Ovary (tissue), 9 donors: ENCODE data around the gene PNPLA8. TPM values are rescaled to one million over a fixed set of nuclear protein-coding genes. Genes with fewer than 3 reads are reported as not detected.

Source experiments
- DNase-seq, 5 donors: peaks; one replicate each; pipeline ENCODE4 v3.0.0-alpha.2; 2019 to 2020
- H3K27ac ChIP-seq, 2 donors: fragments of 200-600 bp; one replicate each; pipeline versions ENCODE4 v1.5.1 to v1.8.0; 2019 to 2022
- H3K27me3 ChIP-seq: fragments of 200-600 bp; one replicate; pipeline ENCODE4 v1.8.0; 2022
- H3K36me3 ChIP-seq: fragments of 200-600 bp; sonication (generic); one replicate; pipeline ENCODE4 v1.5.1; 2019
- H3K4me1 ChIP-seq: one replicate; pipeline ENCODE4 v1.8.1; 2013; ENCODE audit warnings: mild to moderate bottlenecking, moderate library complexity; ENCODE audit not compliant: insufficient read depth
- H3K4me3 ChIP-seq: fragments of 200-600 bp; sonication (generic); one replicate; pipeline ENCODE4 v1.5.1; 2017
- H3K9me3 ChIP-seq, 2 donors: fragments of 200-600 bp in 1 of 2; sonication (generic) in 1 of 2; one replicate each; pipeline versions ENCODE4 v1.5.1 to v1.8.1; 2013 to 2019; ENCODE audit warnings: mild to moderate bottlenecking in 1 of 2, moderate library complexity in 1 of 2
- EP300 ChIP-seq: sonication (generic); formaldehyde crosslinking; IDR thresholded peaks from one replicate; pipeline ENCODE4 v1.6.1; 2017; ENCODE audit warnings: antibody characterized with exemption
- POLR2A ChIP-seq: fragments of 450-650 bp; IDR thresholded peaks from one replicate; pipeline ENCODE4 v1.6.1; 2017; ENCODE audit warnings: antibody characterized with exemption, mild to moderate bottlenecking, moderate library complexity
- WGBS, 3 donors: extraction: QIAGEN DNeasy Blood & Tissue Kit in 1 of 3; methylation state at CpG; one replicate each; pipeline versions ENCODE4 v1.1.5 to v1.1.7; 2013 to 2017; 5-methylcytosine and 5-hydroxymethylcytosine counted together
- intact Hi-C, 4 donors: fragments of 100-400 bp; cut with DNase I; formaldehyde crosslinking; loops; one replicate each; pipeline versions ENCODE4 v1.11.0 to v1.15.1; 2022 to 2023
- polyA plus RNA-seq, 2 donors: library from polyadenylated mRNA; stranded (reverse); fragments of 200-250 nt in 1 of 2; fragments of 350-450 nt in 1 of 2; fragmentation: Illumina TruSeq in 1 of 2; extraction: RNeasy Lipid Tissue Mini Kit (QIAGEN cat#74804) in 1 of 2; gene quantifications; one replicate each; pipeline ENCODE4 v1.2.3, GENCODE V29; 2013 to 2014
- total RNA-seq, 7 donors: library from RNA; depleted of rRNA in 2 of 7; stranded (reverse); fragments of >200 nt in 2 of 7; fragmentation: NEBNext Ultra II Directional in 3 of 7; extraction: Animal tissue kit (Norgen Biotek cat#: 25700) in 3 of 7; gene quantifications; one replicate each; pipeline versions ENCODE4 v1.1.0 to v1.2.4, GENCODE V29; 2016 to 2023
- TF ChIP-seq, protein P1 (sequence below), 3 donors: fragments of 450-650 bp in 2 of 3; fragments of 200-600 bp in 1 of 3; IDR thresholded peaks; one replicate each; pipeline versions ENCODE4 v1.5.1 to v1.8.0; 2016 to 2022; ENCODE audit warnings: antibody characterized with exemption in 3 of 3, mild to moderate bottlenecking in 1 of 3
- donor health status: DM: no; HTN: no; CAD: no; lungs with moderate emphysema.
- donor health status: DM: no; HTN: no; CAD: no.
- donor health status: Bipolar disorder and iron deficiency.
- donor health status: DM: yes; HTN: yes; CAD: no.
- donor health status: DM: no; HTN: no; CAD: no.
- donor health status: DM: yes; HTN: yes; CAD: no.

Gene PNPLA8
- total and polyA plus RNA-seq, 9 donors: 16.8 to 39.7 (median 24.9) TPM

GRCh38 chr7:108533712-108534111 lies 7.8 kb upstream of the PNPLA8 start:
- Histone ChIP-seq H3K36me3 (no peaks in the 10 kb centered on the region), H3K27me3 (no peaks in the 10 kb centered on the region), H3K9me3 (no peaks in the 10 kb centered on the region), H3K4me1 (no peaks in the 10 kb centered on the region), H3K4me3 (no peak overlapping the region), H3K27ac (no peak overlapping the region)
- 94 to 99% (median 97%) methylated on average over 3 of the region's 3 CpGs for WGBS, 3 donors
- no peak for DNase-seq
- TF ChIP-seq POLR2A (no peak), EP300 (no peak)
- TF ChIP-seq, protein P1, sequence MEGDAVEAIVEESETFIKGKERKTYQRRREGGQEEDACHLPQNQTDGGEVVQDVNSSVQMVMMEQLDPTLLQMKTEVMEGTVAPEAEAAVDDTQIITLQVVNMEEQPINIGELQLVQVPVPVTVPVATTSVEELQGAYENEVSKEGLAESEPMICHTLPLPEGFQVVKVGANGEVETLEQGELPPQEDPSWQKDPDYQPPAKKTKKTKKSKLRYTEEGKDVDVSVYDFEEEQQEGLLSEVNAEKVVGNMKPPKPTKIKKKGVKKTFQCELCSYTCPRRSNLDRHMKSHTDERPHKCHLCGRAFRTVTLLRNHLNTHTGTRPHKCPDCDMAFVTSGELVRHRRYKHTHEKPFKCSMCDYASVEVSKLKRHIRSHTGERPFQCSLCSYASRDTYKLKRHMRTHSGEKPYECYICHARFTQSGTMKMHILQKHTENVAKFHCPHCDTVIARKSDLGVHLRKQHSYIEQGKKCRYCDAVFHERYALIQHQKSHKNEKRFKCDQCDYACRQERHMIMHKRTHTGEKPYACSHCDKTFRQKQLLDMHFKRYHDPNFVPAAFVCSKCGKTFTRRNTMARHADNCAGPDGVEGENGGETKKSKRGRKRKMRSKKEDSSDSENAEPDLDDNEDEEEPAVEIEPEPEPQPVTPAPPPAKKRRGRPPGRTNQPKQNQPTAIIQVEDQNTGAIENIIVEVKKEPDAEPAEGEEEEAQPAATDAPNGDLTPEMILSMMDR (IDR thresholded peaks at IDR 0.05): no peak
- intact Hi-C loops: no loop called here

DNA sequence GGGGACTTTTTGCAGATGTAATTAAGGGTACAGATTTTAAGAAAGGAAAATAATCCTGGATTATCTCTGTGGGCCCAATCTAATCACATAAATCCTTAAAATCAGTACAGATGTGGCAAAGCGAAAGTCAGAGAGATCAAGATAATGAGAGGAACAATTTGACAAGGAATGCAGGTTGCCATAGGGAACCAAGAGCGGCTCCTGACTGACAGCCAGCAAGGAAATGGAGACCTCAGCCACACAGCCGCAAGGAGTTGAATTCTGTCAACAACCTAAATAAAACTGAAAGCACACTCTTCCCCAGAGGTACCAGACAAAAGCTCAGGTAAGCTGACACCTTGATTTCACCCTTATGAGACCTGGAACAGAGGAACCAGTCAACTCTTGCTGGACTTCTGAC lies 3.4 kb upstream of the PNPLA8 start:
- Histone ChIP-seq H3K9me3 (no peaks in the 10 kb centered on the region), H3K27me3 (no peaks in the 10 kb centered on the region), H3K36me3 (no peaks in the 10 kb centered on the region), H3K27ac (no peak overlapping the region), H3K4me1 (peaks cover 4% of the 10 kb centered on the region), H3K4me3 (no peak overlapping the region)
- TF ChIP-seq, protein P1 (IDR thresholded peaks at IDR 0.05): no peak
- TF ChIP-seq EP300: no peak
- no peak for TF ChIP-seq POLR2A
- no peak for DNase-seq
- intact Hi-C loops: no loop called here
- 82 to 87% (median 85%) methylated on average over 3 of the region's 3 CpGs for WGBS, 3 donors

- WGBS, 3 donors: 94 to 95% (median 95%) methylated on average over 6 of the region's 6 CpGs
- H3K27me3 ChIP-seq: no peaks in the 10 kb centered on the region
- H3K36me3 ChIP-seq: no peaks in the 10 kb centered on the region
- H3K9me3 ChIP-seq: no peaks in the 10 kb centered on the region
- peaks cover 4% of the 10 kb centered on the region for H3K4me1 ChIP-seq
- TF ChIP-seq POLR2A (no peak), EP300 (no peak)
- TF ChIP-seq, protein P1 (IDR thresholded peaks at IDR 0.05): no peak
- H3K4me3 ChIP-seq: no peak overlapping the region
- no peak for DNase-seq
- no peak overlapping the region for H3K27ac ChIP-seq
- intact Hi-C loops: no loop called here
Measured at GRCh38 chr7:108528183-108528712, 2.3 kb upstream of the PNPLA8 start.

DNA sequence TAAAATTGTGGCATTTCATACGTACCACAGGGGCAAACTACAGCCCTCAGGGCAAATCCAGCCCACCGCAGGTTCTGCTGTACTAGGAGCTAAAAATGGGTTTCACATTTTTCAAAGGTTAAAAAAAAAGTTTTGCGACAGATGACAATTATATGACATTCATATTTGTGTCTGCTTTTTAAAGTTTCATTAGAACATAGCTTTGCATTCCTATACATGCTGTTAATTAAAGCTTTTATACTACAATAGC lies 758 bp upstream of the PNPLA8 start:
- H3K4me1 ChIP-seq: peaks cover 4% of the 10 kb centered on the region
- TF ChIP-seq, protein P1 (IDR thresholded peaks at IDR 0.05): no peak
- TF ChIP-seq POLR2A (no peak), EP300 (no peak)
- H3K36me3 ChIP-seq: no peaks in the 10 kb centered on the region
- no peak for DNase-seq
- H3K27ac ChIP-seq: peak overlapping the region; percentile 56 to 94
- WGBS, 3 donors: 6 to 15% (median 9%) methylated on average over 3 of the region's 3 CpGs
- no peaks in the 10 kb centered on the region for H3K27me3 ChIP-seq
- intact Hi-C loops: loop anchor here in 2 of 4 donors (1.0 to 2.0 kb wide), 2 partner anchors 42 to 43 kb away; partner anchors contain the start of genes DNAJB9 (in 2 of the 2) and THAP5 (in 2 of the 2)
- H3K9me3 ChIP-seq: no peaks in the 10 kb centered on the region
- H3K4me3 ChIP-seq: peak overlapping the region; percentile 49
